NCI-H1436 treated with DMSO at 0.1 percent for 48 hours (cell line): ENCODE measurements around the gene MTERF4.

Experiments
- DNase-seq: peaks from one replicate; lab custom pipeline; 2025; lab: John Stamatoyannopoulos, UW

Gene MTERF4

GRCh38 chr2:241068942-241069810, 32.9 kb downstream of the MTERF4 start:
- DNase-seq, result no peak

DNA sequence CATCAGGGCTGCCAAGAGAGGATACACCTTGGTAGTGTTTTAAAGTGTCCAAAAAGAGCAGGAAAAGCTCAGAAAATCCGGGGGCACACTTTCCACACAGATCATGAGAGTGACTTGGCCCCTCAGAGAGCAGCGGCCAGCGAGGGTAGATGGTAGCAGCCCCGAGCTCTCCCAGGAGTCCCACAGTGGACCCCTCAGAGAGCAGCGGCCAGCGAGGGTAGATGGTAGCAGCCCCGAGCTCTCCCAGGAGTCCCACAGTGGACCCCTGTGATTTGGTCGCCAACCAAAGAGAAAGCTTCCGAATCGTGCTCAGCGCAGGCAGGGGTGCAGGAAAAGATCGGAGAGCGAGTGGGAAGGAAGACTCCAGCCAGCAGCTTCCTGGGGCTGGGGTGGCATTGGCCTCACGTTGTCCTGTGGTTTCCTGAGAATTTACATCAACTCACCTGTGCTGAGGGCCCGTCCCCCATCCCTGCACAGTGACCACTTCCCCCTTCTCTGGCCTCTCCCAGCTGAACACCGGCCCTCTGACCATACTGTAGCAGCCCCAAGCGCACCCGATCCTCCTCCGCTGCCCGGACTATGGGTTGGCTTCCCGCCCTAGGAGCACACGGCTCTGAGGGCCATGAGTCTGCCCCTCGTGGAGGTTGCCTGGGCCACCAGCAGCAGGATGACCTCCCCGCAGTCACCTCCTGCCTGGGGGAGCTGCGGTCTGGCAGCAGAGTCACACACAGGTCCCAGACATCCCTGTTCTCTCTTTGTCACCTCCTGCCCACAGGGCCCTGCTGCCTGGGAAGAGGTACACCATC, 33.7 kb downstream of the MTERF4 start:
- DNase-seq, result no peak

DNA sequence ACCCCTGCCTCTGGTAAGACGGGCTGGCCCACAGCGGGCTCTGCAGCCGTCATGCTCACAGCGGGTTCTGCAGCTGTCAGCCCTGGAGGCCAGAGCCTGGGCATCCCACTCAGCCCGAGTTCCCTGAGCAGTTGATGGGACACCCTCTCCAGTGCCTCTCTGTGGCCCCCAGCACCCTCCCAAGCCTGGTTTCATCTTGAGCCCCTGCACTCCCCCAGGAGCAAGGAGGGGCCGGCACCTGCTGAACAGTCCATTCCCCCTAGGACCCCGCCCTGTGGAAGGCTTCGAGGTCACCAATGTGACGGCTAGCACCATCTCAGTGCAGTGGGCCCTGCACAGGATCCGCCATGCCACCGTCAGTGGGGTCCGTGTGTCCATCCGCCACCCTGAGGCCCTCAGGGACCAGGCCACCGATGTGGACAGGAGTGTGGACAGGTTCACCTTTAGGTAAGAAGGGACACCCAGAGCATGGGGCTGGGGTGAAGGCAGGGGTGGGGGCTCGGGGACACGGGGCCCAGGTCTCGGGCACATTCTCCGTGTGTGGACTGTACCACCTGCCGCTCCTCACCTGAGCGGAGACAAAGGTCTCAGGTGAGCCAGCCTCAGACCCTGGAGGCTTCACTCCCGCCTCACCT, 34.5 kb downstream of the MTERF4 start:
- no peak for DNase-seq

DNA sequence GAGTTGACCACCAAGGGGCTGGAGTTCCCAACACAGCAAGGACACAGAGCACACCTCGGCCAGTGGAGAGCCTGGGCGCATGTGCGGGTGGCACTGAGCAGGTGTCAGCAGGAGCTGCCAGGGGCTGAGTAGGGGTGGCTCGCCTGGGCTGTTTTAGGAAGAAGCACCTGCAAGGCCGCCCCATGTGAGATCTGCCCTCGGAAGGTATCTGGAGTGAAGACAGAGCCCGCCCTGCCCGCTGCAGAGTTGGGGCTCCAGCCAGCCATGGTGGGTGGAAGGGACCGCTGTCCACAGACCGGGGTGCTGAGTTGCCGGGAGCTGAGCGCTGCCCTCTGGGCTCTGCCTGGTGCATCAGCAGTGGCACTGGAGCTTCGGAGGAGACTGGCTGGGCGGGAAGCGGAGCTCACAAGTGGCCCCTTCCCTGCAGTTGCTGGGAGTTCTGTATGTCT, 35.2 kb downstream of the MTERF4 start:
- no peak for DNase-seq

GRCh38 chr2:241066171-241066892, 35.8 kb downstream of the MTERF4 start:
- no peak for DNase-seq

- no peak for DNase-seq
Measured at GRCh38 chr2:241065355-241065803, 36.7 kb downstream of the MTERF4 start.

- DNase-seq, result no peak
Measured at GRCh38 chr2:241064802-241065354, 37.2 kb downstream of the MTERF4 start.

GRCh38 chr2:241064008-241064801, 37.9 kb downstream of the MTERF4 start:
- DNase-seq, result no peak

GRCh38 chr2:241063587-241063986, 38.5 kb downstream of the MTERF4 start:
- DNase-seq, result no peak

- no peak for DNase-seq
Measured at GRCh38 chr2:241063093-241063551, 39.0 kb downstream of the MTERF4 start.

DNA sequence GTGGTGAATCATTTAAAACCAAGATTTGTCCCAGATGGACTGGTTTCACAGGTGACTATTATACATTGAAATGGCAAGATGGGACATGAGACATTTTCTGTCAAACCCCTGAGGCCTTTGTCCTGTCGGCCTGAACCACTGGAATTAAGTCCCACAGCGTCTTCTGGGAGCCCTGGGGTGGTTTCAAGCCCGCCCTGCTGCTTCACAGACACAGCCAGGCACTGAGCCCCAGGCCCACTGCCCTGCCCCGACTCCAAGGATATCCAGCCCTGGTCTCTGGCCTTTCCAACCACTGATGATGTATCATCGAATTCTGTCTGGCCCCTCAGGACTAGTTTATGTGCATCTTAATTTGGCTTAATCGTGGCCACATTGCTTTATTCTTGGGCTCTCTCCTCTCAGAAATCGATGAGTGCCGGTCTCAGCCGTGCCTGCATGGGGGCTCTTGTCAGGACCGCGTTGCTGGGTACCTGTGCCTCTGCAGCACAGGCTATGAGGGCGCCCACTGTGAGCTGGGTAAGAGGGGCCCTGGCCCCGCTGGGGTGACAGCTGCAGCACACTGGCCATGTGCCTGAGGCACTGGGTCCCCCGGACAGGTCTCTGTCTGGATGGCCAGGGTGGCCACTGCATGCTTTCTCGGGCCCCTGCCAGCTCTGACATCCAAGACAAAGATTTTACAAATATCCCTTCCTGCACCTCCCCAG, 39.5 kb downstream of the MTERF4 start:
- no peak for DNase-seq

- no peak for DNase-seq
Measured at GRCh38 chr2:241061275-241061674, 40.8 kb downstream of the MTERF4 start.

- no peak for DNase-seq
Measured at GRCh38 chr2:241053576-241054251, 48.4 kb downstream of the MTERF4 start.

DNA sequence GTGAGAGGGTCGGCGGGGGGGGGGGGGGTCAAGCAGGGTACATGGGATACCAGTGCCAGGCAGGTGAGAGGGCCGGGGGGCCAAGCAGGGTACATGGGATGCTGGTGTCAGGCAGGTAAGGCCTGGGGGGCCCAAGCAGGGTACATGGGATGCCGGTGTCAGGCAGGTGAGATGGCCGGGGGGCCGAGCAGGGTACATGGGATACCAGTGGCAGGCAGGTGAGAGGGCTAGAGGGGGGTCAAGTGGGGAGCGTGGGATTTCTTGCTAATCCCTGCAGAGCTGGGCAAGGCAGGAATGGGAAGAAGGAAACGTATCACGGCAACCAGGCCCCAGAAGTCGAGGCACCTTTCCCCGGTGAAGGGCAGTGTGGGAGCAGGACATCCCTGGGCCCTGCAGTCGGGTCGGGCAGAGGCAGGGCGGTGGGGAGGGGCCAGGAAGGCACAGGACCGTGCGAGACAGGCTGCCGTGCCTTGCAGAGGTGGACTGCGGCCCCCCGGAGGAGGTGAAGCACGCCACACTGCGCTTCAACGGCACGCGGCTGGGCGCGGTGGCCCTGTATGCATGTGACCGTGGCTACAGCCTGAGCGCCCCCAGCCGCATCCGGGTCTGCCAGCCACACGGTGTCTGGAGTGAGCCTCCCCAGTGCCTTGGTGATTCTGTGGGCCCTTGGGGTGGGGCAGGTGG, 49.3 kb downstream of the MTERF4 start:
- DNase-seq, result no peak

- no peak for DNase-seq
Measured at GRCh38 chr2:241051578-241052487, 50.3 kb downstream of the MTERF4 start.

DNA sequence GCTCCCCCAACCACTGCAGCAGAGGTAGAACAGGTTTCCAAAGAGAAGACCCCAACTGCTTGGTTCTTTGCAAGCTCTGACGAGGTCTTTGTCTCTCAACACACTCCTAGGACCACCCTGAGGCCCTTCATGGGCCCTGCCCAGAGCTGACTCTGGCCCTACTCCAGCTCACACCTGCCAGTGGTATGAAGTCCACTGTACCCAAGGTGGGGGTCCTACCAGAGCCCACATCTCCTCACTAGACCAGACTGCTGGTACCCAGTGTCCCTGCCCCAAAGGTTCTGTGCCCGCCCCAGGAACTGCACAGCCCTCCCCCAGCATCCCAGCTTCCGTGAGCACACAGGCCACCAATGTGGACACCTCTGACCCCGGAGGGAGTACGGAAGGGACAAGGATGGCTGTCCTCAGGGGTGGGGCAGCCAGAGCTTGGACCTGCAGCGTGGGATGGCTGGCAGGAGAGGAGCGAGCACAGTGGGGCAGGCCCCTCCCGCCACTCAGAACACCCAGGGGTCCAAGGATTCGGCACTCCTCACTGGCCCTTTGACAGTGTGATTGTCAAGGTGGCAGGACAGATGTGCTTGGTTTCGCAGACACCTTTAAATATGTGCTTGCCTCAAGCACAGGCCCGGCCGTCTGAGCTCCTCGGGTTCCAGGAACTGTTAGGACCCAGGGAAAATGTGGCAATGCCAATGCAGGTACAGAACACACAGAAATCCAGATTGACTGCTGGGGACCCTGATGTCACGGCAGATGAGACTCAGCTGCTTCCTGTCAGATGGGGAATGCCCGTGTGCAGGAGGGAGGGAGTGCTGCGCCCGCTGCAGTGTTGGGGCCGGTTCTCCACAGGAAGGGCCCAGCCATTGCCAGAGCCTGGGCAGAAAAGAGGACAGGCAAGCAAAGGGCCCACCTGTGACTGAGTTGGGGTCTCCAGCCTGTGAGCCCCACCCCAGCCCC, 51.2 kb downstream of the MTERF4 start:
- DNase-seq, result no peak
